GM12878 (cell line): ENCODE data around the gene NEAT1. TPM values are rescaled to one million over a fixed set of nuclear protein-coding genes. Genes with fewer than 3 reads are reported as not detected.

Source experiments
- BHLHE40 ChIP-seq, 2 experiments: fragments of 450-650 bp in 1 of 2; IDR thresholded peaks; 2 replicates each; pipeline ENCODE4 v1.6.1; 2011 to 2017; ENCODE audit warnings: low read depth in 2 of 2, borderline replicate concordance in 1 of 2, improper control_type of control experiment in 1 of 2, low read length in 1 of 2, mild to moderate bottlenecking in 1 of 2
- HDGF ChIP-seq: fragments of 450-650 bp; IDR thresholded peaks from 2 replicates; pipeline ENCODE4 v1.6.1; 2016; ENCODE audit warnings: antibody characterized with exemption
- IKZF1 ChIP-seq: fragments of 450-650 bp; conservative IDR thresholded peaks from 2 replicates; pipeline ENCODE4 v1.6.1; 2017; ENCODE audit warnings: antibody characterized with exemption, mild to moderate bottlenecking
- MYC ChIP-seq: IDR thresholded peaks from 2 replicates; pipeline ENCODE4 v1.6.1; 2011; ENCODE audit warnings: mild to moderate bottlenecking, low read length, moderate library complexity, inconsistent platforms; ENCODE audit not compliant: insufficient read depth, insufficient replicate concordance, insufficient read length, severe bottlenecking
- NR2C2 ChIP-seq: IDR thresholded peaks from 2 replicates; pipeline ENCODE4 v1.6.1; 2011; ENCODE audit warnings: borderline replicate concordance, low read depth; ENCODE audit not compliant: control insufficient read depth, insufficient read length
- NR2F1 ChIP-seq: fragments of 450-650 bp; conservative IDR thresholded peaks from 2 replicates; pipeline ENCODE4 v1.6.1; 2017; ENCODE audit warnings: mild to moderate bottlenecking
- SMAD5 ChIP-seq: IDR thresholded peaks from 2 replicates; pipeline ENCODE4 v1.6.1; 2016; ENCODE audit warnings: antibody characterized with exemption, low read depth
- SREBF1 ChIP-seq: IDR thresholded peaks from 2 replicates; pipeline ENCODE4 v1.6.1; 2012; ENCODE audit warnings: mild to moderate bottlenecking, low read length
- SRF ChIP-seq, 2 experiments: IDR thresholded peaks; 2 replicates each; pipeline ENCODE4 v1.6.1; 2011; ENCODE audit warnings: low read depth in 2 of 2, low read length in 2 of 2, mild to moderate bottlenecking in 1 of 2, moderate library complexity in 1 of 2
- TCF3 ChIP-seq: IDR thresholded peaks from 2 replicates; pipeline ENCODE4 v1.6.1; 2012; ENCODE audit warnings: low read depth, mild to moderate bottlenecking, low read length, borderline replicate concordance; ENCODE audit not compliant: insufficient read depth
- ZNF217 ChIP-seq: fragments of 450-650 bp; IDR thresholded peaks from 2 replicates; pipeline ENCODE4 v1.6.1; 2017; ENCODE audit warnings: antibody characterized with exemption, mild to moderate bottlenecking
- ZSCAN29 ChIP-seq: fragments of 450-650 bp; IDR thresholded peaks from 2 replicates; pipeline ENCODE4 v1.6.1; 2017; ENCODE audit warnings: mild to moderate bottlenecking, moderate library complexity
- polyA plus RNA-seq, 11 experiments: library from polyadenylated mRNA; depleted of rRNA in 4 of 11; unstranded in 6 of 11; stranded (reverse) in 5 of 11; fragments of >200 nt; fragmentation: Nextera tagmentation in 4 of 11; fragmentation: Illumina TruSeq in 1 of 11; extraction: Ambion mirVana in 4 of 11; extraction: Trizol in 1 of 11; gene quantifications; 1 replicate in 1 of 11; 2 replicates in 10 of 11; pipeline versions ENCODE4 v1.2.1 to v1.2.3, GENCODE V29; 2011 to 2016; ENCODE audit warnings: inconsistent platforms in 2 of 11, missing spikeins in 2 of 11, low read depth in 1 of 11
- total RNA-seq, 4 experiments: library from RNA; depleted of rRNA in 3 of 4; stranded (reverse); fragments of >200 nt in 3 of 4; fragmentation: Illumina TruSeq in 1 of 4; extraction: Trizol in 1 of 4; gene quantifications; 2 replicates each; pipeline versions ENCODE4 v1.2.1 to v1.2.3, GENCODE V29; 2013 to 2021
- TF ChIP-seq, protein P1 (sequence below): fragments of 450-650 bp; IDR thresholded peaks from 2 replicates; pipeline ENCODE4 v1.6.1; 2018; ENCODE audit warnings: mild to moderate bottlenecking, low read depth, moderate library complexity; ENCODE audit not compliant: partially characterized antibody
- TF ChIP-seq, protein P2 (sequence below): fragments of 450-650 bp; conservative IDR thresholded peaks from 2 replicates; pipeline ENCODE4 v1.6.1; 2017; ENCODE audit warnings: mild to moderate bottlenecking, moderate library complexity
- TF ChIP-seq, protein P3 (sequence below): fragments of 450-650 bp; IDR thresholded peaks from 2 replicates; pipeline ENCODE4 v1.6.1; 2017; ENCODE audit warnings: mild to moderate bottlenecking, moderate library complexity
- TF ChIP-seq, protein P4 (sequence below): fragments of 450-650 bp; IDR thresholded peaks from 2 replicates; pipeline ENCODE4 v1.6.1; 2018; ENCODE audit warnings: borderline replicate concordance, mild to moderate bottlenecking; ENCODE audit not compliant: partially characterized antibody

The NEAT1 gene
- total and polyA plus RNA-seq, 10 of the 15 experiments (the other 5 are each of a cell fraction or from before 2014, with no cell fraction given) = 13.6 to 328 (median 69.4) TPM

- TF ChIP-seq SMAD5 (no peak), TCF3 (no peak; the same call in 1 of the 2 replicates), NR2F1 (peak; percentile 54), SREBF1 (no peak), HDGF (0 out of 2 replicates have a peak, but pooled peaks have one; percentile 31), NR2C2 (no peak), IKZF1 (no peak; the same call in none of the 2 replicates), BHLHE40 (IDR thresholded peaks at IDR 0.05; ENCODE audit: borderline replicate concordance in 1 of 2, low read depth in 2 of 2, low read length in 1 of 2) (peak; percentile 2 to 5; a peak in 1 of 4 replicates), SRF (IDR thresholded peaks at IDR 0.05; ENCODE audit: low read depth in 2 of 2, low read length in 2 of 2) (no peak), ZNF217 (no peak), MYC (no peak), ZSCAN29 (0 out of 2 replicates have a peak, but pooled peaks have one; percentile 7)
- TF ChIP-seq, protein P1, sequence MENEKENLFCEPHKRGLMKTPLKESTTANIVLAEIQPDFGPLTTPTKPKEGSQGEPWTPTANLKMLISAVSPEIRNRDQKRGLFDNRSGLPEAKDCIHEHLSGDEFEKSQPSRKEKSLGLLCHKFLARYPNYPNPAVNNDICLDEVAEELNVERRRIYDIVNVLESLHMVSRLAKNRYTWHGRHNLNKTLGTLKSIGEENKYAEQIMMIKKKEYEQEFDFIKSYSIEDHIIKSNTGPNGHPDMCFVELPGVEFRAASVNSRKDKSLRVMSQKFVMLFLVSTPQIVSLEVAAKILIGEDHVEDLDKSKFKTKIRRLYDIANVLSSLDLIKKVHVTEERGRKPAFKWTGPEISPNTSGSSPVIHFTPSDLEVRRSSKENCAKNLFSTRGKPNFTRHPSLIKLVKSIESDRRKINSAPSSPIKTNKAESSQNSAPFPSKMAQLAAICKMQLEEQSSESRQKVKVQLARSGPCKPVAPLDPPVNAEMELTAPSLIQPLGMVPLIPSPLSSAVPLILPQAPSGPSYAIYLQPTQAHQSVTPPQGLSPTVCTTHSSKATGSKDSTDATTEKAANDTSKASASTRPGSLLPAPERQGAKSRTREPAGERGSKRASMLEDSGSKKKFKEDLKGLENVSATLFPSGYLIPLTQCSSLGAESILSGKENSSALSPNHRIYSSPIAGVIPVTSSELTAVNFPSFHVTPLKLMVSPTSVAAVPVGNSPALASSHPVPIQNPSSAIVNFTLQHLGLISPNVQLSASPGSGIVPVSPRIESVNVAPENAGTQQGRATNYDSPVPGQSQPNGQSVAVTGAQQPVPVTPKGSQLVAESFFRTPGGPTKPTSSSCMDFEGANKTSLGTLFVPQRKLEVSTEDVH = no peak
- TF ChIP-seq, protein P2, sequence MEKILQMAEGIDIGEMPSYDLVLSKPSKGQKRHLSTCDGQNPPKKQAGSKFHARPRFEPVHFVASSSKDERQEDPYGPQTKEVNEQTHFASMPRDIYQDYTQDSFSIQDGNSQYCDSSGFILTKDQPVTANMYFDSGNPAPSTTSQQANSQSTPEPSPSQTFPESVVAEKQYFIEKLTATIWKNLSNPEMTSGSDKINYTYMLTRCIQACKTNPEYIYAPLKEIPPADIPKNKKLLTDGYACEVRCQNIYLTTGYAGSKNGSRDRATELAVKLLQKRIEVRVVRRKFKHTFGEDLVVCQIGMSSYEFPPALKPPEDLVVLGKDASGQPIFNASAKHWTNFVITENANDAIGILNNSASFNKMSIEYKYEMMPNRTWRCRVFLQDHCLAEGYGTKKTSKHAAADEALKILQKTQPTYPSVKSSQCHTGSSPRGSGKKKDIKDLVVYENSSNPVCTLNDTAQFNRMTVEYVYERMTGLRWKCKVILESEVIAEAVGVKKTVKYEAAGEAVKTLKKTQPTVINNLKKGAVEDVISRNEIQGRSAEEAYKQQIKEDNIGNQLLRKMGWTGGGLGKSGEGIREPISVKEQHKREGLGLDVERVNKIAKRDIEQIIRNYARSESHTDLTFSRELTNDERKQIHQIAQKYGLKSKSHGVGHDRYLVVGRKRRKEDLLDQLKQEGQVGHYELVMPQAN = no peak
- TF ChIP-seq, protein P3, sequence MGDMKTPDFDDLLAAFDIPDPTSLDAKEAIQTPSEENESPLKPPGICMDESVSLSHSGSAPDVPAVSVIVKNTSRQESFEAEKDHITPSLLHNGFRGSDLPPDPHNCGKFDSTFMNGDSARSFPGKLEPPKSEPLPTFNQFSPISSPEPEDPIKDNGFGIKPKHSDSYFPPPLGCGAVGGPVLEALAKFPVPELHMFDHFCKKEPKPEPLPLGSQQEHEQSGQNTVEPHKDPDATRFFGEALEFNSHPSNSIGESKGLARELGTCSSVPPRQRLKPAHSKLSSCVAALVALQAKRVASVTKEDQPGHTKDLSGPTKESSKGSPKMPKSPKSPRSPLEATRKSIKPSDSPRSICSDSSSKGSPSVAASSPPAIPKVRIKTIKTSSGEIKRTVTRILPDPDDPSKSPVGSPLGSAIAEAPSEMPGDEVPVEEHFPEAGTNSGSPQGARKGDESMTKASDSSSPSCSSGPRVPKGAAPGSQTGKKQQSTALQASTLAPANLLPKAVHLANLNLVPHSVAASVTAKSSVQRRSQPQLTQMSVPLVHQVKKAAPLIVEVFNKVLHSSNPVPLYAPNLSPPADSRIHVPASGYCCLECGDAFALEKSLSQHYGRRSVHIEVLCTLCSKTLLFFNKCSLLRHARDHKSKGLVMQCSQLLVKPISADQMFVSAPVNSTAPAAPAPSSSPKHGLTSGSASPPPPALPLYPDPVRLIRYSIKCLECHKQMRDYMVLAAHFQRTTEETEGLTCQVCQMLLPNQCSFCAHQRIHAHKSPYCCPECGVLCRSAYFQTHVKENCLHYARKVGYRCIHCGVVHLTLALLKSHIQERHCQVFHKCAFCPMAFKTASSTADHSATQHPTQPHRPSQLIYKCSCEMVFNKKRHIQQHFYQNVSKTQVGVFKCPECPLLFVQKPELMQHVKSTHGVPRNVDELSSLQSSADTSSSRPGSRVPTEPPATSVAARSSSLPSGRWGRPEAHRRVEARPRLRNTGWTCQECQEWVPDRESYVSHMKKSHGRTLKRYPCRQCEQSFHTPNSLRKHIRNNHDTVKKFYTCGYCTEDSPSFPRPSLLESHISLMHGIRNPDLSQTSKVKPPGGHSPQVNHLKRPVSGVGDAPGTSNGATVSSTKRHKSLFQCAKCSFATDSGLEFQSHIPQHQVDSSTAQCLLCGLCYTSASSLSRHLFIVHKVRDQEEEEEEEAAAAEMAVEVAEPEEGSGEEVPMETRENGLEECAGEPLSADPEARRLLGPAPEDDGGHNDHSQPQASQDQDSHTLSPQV = no peak
- TF ChIP-seq, protein P4, sequence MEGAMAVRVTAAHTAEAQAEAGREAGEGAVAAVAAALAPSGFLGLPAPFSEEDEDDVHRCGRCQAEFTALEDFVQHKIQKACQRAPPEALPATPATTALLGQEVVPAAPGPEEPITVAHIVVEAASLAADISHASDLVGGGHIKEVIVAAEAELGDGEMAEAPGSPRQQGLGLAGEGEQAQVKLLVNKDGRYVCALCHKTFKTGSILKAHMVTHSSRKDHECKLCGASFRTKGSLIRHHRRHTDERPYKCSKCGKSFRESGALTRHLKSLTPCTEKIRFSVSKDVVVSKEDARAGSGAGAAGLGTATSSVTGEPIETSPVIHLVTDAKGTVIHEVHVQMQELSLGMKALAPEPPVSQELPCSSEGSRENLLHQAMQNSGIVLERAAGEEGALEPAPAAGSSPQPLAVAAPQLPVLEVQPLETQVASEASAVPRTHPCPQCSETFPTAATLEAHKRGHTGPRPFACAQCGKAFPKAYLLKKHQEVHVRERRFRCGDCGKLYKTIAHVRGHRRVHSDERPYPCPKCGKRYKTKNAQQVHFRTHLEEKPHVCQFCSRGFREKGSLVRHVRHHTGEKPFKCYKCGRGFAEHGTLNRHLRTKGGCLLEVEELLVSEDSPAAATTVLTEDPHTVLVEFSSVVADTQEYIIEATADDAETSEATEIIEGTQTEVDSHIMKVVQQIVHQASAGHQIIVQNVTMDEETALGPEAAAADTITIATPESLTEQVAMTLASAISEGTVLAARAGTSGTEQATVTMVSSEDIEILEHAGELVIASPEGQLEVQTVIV = no peak
Observed at GRCh38 chr11:65424205-65425104, 1.9 kb downstream of the NEAT1 start (continued).
